Stimulated activated CD8-positive, alpha-beta memory T cell treated with anti-CD3 and anti-CD28 coated beads, Interleukin-15, amount 100 ng/mL, for 24 hours (primary cell): ENCODE measurements around the gene ZNF732.
"Not testable (repeated sequence)": the region's sequence is repeated elsewhere in the genome, so short reads cannot be mapped to it uniquely, and the experiment has no call there.

Experiments used
- DNase-seq: peaks from one replicate; pipeline ENCODE4 v3.0.0-alpha.2; 2020; ENCODE audit warnings: low read depth

ZNF732 gene

GRCh38 chr4:304969-305680, at the start of gene ZNF732:
Gene ZNF732, minus strand, starts transcription at chr4:305474. Its CDS starts 164 bp downstream, at chr4:305310.
- no peak for DNase-seq

GRCh38 chr4:340011-340410, 34.7 kb upstream of the ZNF732 start:
- DNase-seq, result no peak

- no peak for DNase-seq
Observed at GRCh38 chr4:338759-339097, 33.5 kb upstream of the ZNF732 start.

GRCh38 chr4:337932-338758, 32.9 kb upstream of the ZNF732 start:
- DNase-seq, result peak; percentile 27

- DNase-seq, result peak; percentile 65
Observed at GRCh38 chr4:337143-337931, 32.1 kb upstream of the ZNF732 start, which contains the start of gene ZNF141. Gene ZNF141, plus strand, starts transcription at chr4:337814. Its CDS starts 170 bp downstream, at chr4:337984.

GRCh38 chr4:336893-337142, 31.5 kb upstream of the ZNF732 start:
- DNase-seq, result no peak

- DNase-seq, result no peak
Observed at GRCh38 chr4:336099-336892, 31.0 kb upstream of the ZNF732 start.

GRCh38 chr4:335515-335914, 30.2 kb upstream of the ZNF732 start:
- DNase-seq, result no peak

- no peak for DNase-seq
Observed at GRCh38 chr4:328729-329128, 23.5 kb upstream of the ZNF732 start.

GRCh38 chr4:314296-314903, 9.1 kb upstream of the ZNF732 start:
- DNase-seq, result no peak

GRCh38 chr4:309807-310206, 4.5 kb upstream of the ZNF732 start:
- no peak for DNase-seq

- no peak for DNase-seq
Observed at GRCh38 chr4:306551-306961, 1.3 kb upstream of the ZNF732 start.

- DNase-seq, result not testable (repeated sequence)
Observed at GRCh38 chr4:304516-304915, 758 bp downstream of the ZNF732 start.

- no peak for DNase-seq
Observed at GRCh38 chr4:302381-302780, 2.9 kb downstream of the ZNF732 start.

- DNase-seq, result no peak
Observed at GRCh38 chr4:294732-295131, 10.5 kb downstream of the ZNF732 start.

GRCh38 chr4:288891-289290, 16.4 kb downstream of the ZNF732 start:
- no peak for DNase-seq

- no peak for DNase-seq
Observed at GRCh38 chr4:273309-274017, 31.8 kb downstream of the ZNF732 start.

- DNase-seq, result no peak
Observed at GRCh38 chr4:271492-272103, 33.7 kb downstream of the ZNF732 start.

- not testable (repeated sequence) for DNase-seq
Observed at GRCh38 chr4:259240-259639, 46.0 kb downstream of the ZNF732 start.

GRCh38 chr4:256492-256891, 48.8 kb downstream of the ZNF732 start:
- no peak for DNase-seq
